ENCODE results near the gene TRPV6.

Gene TRPV6

GRCh38 chr7:142853739-142854371 is 31.7 kb downstream of the TRPV6 start:
- DNase-seq (ENCODE audit: low read depth in 2 of 2): peak; percentile 26 to 35

- no peak for DNase-seq (ENCODE audit: low read depth in 2 of 2)
These were observed 33.6 kb downstream of the TRPV6 start for GRCh38 chr7:142851919-142852318.

GRCh38 chr7:142851269-142851668 is 34.3 kb downstream of the TRPV6 start:
- DNase-seq (ENCODE audit: low read depth in 2 of 2): no peak

- DNase-seq (ENCODE audit: low read depth in 2 of 2): no peak
These were observed 38.2 kb downstream of the TRPV6 start for GRCh38 chr7:142847353-142847752.

- DNase-seq (ENCODE audit: low read depth in 2 of 2): no peak
These were observed 43.2 kb downstream of the TRPV6 start for GRCh38 chr7:142842251-142842766.

GRCh38 chr7:142838461-142839213 is 46.9 kb downstream of the TRPV6 start:
- DNase-seq (ENCODE audit: low read depth in 2 of 2): no peak

GRCh38 chr7:142836426-142836825 is 49.1 kb downstream of the TRPV6 start:
- no peak for DNase-seq (ENCODE audit: low read depth in 2 of 2)

GRCh38 chr7:142835487-142835886 is 50.1 kb downstream of the TRPV6 start:
- no peak for DNase-seq (ENCODE audit: low read depth in 2 of 2)

- no peak for DNase-seq (ENCODE audit: low read depth in 2 of 2)
These were observed 52.1 kb downstream of the TRPV6 start for GRCh38 chr7:142833174-142834048.

GRCh38 chr7:142832417-142832816 is 53.1 kb downstream of the TRPV6 start:
- no peak for DNase-seq (ENCODE audit: low read depth in 2 of 2)

- DNase-seq (ENCODE audit: low read depth in 2 of 2): no peak
These were observed 57.5 kb downstream of the TRPV6 start for GRCh38 chr7:142827951-142828500.

GRCh38 chr7:142822714-142823113 is 62.8 kb downstream of the TRPV6 start:
- no peak for DNase-seq (ENCODE audit: low read depth in 2 of 2)
